GM19035 (cell line): Measurements from ENCODE around the gene FAM81A.
A peak's percentile ranks its signal among the peaks of the same experiment; 100 is the strongest.
"Not testable (repeated sequence)": the region's sequence is repeated elsewhere in the genome, so short reads cannot be mapped to it uniquely, and the experiment has no call there.

Source experiments
- ATAC-seq: cut with Tn5 transposase; IDR thresholded peaks from one replicate; pipeline ENCODE4 v1.9.1; 2021; ENCODE audit not compliant: unreplicated experiment

The FAM81A gene

GRCh38 chr15:59437817-59438624 lies at the start of gene FAM81A:
Gene FAM81A, plus strand, starts transcription at chr15:59438186. Its CDS starts 20,441 bp downstream, at chr15:59458627.
- peak; percentile 72 for ATAC-seq

- no peak for ATAC-seq
Observed at GRCh38 chr15:59388670-59389069, 49.3 kb upstream of the FAM81A start.

- no peak for ATAC-seq
Observed at GRCh38 chr15:59392299-59392698, 45.7 kb upstream of the FAM81A start.

DNA sequence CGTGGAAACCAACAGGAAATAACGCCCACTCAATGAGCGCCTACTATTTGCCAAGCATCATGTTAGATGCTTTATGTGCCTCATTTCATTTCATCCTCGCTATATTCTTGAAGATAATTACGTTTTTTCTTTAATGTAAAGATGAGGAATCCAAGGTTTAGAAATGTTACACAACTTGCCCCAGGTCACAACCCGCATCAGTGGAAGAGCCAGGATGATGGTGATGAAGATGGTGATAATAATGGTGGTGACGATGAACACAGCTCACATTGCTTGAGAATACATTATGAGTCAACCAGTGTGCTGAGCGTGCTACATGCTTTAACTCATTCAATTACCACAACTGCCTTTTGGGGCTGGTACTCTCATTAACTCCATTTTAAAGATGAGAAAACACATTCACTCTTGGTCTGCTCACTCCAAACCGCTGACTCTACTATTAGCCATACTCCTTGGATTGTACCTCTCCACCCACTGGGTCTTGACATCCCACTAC lies 43.8 kb upstream of the FAM81A start:
- ATAC-seq = no peak

DNA sequence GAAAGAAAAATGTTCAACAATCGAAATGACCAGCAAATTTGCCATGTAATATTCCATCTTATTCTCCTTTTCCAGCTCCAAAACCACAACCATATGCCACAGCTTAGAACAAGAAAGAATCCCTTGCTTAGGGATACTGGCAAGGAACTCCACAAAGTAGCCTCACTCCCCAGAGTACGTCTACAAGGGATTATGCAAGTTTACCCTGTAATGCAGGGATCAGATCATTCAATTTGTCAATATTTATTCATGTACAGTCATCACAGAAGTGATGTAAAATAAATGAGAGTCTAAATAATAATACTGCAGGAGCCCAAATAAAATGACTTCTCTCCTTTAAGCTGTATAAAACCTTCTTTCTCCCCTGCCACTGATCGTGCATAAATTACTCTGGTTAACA lies 41.8 kb upstream of the FAM81A start:
- ATAC-seq = no peak

- no peak for ATAC-seq
Observed at GRCh38 chr15:59396679-59397078, 41.3 kb upstream of the FAM81A start.

GRCh38 chr15:59398220-59398619 lies 39.8 kb upstream of the FAM81A start:
- no peak for ATAC-seq

DNA sequence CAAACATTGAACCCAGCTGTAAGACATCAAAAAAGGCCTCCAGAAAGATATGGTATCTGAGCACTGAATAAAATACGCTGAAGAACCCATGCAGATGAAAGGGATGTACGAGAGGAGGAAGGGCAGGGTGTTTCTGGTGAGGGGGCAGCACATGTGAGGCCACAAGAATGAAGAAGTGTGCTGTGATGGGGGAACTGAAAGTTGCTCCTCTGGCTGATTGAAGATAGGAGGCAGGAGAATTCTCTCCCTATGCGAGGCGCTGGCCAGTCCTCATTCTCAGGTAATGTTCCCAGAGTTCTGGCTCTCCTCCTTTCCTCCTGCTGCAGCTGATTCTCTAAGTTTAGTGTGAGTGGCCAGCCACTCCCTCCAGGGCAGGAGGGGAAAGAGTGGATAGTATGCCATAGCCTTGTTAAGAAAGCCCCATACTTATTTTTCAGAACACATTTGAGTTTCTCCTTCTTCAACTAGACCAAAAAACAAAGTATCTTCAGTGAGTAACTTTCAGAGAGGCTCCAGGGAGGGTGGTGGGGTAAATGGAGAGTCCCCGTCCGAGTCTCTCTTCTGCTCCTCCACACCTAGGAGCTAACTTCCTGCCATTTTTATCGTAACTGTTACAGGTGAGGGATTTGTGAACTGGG lies 38.4 kb upstream of the FAM81A start:
- peak; percentile 89 for ATAC-seq

GRCh38 chr15:59400103-59400813 lies 37.7 kb upstream of the FAM81A start:
- ATAC-seq = peak; percentile 19

- not testable (repeated sequence) for ATAC-seq
Observed at GRCh38 chr15:59401051-59401823, 36.7 kb upstream of the FAM81A start.

DNA sequence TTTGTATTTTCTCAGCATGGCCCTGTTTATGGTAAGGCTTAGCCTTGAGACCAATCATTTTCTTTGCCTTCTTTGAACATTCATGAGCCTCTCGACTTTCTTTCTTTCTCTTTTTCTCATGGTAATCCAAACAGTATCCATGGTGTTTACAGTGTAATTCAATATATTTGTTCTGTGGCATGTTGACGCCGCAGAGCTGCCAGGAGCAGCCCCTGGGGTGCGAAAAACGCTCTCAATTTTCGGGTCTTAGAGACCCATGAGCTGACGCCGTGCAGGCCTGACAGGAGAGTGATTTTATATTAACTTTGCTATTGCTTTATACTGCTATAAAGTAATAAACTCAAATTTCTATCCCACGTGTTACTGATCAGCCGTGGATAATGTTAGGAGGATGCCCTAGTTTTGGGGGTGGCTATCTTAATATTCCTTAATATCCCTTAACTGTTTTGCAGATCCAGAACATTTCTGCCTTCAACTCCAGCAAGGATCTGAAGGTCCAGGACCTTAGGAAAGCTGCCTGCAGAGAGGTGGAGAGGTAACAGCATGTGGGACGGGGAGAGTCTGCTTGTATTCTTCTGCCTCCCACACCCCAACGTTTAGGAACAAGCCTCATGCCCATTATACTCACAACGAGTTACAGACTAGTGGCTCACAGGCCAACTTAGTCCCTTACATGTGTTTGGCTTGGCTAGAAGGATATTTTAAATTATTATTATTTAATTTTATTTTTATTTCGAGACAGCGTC lies 36.0 kb upstream of the FAM81A start:
- ATAC-seq = no peak

DNA sequence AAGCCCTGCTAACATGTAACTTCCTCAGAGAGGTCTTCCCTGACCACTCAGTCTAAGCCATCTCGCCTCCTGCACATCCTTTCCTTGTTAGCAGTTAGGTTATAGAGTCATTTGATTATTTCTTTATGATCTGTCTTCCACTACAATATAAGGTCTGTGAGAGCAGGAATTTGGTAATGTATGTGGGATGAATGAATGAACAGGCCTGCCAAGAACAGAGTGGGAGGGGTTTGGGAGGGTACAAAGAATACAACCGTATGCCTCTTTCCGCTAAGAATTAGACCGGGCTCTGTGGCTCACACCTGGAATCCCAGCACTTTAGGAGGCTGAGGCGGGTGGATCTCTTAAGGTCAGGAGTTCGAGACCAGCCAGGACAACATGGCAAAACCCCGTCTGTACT lies 32.9 kb upstream of the FAM81A start:
- no peak for ATAC-seq

DNA sequence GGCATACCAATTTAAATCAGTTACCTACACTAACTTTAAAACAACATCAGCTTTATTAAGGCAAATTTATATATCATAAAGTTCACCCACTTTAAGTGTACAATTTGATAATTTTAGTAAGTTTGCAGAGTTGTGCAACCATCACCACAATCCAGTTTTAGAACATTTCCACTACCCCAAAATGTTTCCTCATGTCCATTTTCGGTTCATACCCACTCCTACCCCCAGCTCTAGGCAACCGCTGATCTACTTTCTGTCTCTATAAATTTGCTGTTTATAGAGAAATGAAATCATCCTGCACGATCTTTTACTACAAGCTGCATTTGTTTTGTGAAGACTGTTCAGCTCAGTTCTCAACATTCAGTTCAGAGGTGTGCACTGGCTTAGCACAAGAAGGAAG lies 31.5 kb upstream of the FAM81A start:
- ATAC-seq = no peak

- ATAC-seq = no peak
Observed at GRCh38 chr15:59407946-59408345, 30.0 kb upstream of the FAM81A start.

DNA sequence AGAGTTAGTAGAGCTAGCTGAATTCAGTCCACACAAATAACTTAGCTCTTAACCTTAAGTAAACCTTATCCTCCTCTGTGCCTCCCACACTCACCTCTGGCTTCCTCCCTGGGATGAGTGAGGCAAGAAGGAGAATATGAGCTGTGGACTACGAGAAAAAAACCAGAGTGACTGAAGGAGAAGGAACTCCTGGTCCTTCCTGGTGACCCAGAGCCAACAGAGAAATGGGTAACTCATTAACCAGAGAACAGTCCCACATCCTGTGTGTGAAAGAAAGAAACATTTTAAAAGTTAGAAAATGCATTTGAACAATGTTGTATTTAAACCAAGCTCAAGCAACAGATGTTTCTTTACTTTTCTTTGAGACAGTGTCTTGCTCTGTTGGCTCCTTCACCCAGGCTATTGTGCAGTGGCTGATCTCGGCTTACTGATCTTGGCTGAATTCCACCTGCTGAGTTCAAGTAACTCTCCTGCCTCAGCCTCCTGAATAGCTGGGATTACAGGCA lies 27.5 kb upstream of the FAM81A start:
- no peak for ATAC-seq

- ATAC-seq = no peak
Observed at GRCh38 chr15:59413577-59413976, 24.4 kb upstream of the FAM81A start.

- no peak for ATAC-seq
Observed at GRCh38 chr15:59416816-59417215, 21.2 kb upstream of the FAM81A start.

DNA sequence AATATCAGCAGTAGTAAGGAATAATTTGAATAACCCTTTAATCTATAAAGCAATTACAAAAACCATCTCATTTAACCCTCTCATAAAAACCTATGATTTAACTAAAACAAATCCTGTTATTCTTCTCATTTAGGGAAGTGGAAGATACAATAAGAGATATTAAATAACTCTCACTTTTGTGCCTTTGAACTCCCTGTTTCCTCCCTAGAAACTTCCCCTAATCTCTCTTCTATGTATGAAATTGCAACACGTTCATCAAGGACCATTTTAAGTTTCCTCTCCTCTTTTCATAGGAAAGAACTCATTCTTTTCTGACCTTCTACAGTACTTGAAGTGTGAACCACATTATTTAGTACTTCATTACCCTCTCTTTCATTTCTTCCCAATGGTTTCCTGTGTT lies 18.8 kb upstream of the FAM81A start:
- ATAC-seq = no peak

- ATAC-seq = no peak
Observed at GRCh38 chr15:59420108-59420507, 17.9 kb upstream of the FAM81A start.

DNA sequence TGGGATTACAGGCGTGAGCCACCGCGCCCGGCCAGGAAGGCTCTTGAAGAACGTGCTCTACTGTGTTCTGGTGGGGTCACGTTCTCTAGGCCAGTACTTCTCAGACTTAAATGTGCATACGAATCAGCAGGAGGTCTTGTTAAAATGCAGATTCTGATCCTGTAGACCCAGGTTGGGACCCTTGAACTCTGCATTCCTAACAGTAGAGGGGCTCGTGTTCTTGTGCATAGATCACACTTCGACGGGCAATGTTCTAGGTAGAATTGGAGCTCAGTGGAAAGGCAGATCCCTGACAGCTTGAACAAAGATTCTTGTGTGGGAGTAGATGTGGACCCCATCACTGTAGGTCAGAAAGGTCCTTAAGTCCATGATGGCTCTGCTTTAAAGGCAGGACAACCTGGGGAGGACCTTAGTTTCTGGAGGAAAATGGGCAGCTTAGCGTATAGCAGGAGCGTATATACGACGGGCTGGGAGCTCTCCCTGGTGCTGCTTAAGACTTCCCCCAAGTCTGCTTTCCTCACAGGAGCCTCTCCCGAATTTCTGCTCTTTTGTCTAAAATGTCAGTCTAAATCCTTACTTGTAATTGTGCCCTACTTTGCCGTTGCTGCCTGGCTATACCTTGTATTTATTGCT lies 16.9 kb upstream of the FAM81A start:
- no peak for ATAC-seq
